BJ (cell line): ENCODE measurements around the gene MLC1. TPM values are rescaled to one million over a fixed set of nuclear protein-coding genes. Genes with fewer than 3 reads are reported as not detected.
"Not testable (repeated sequence)": the region's sequence is repeated elsewhere in the genome, so short reads cannot be mapped to it uniquely, and the experiment has no call there.

Source experiments
- CTCF ChIA-PET: fragments of 350-600 bp; formaldehyde crosslinking; extraction: SDS; loops from one replicate; lab custom pipeline; 2021; ENCODE audit warnings: antibody characterized with exemption, inconsistent platforms; lab: Yijun Ruan, JAX
- POLR2A ChIA-PET: fragments of 300-600 bp; sonication (Branson Sonifier 250); formaldehyde crosslinking; extraction: SDS; loops from one replicate; lab custom pipeline; 2021; ENCODE audit warnings: antibody characterized with exemption; lab: Charles Lee
- DNase-seq: peaks from one replicate; pipeline ENCODE4 v3.0.0-alpha.2; 2011; ENCODE audit warnings: low read depth
- H3K27me3 ChIP-seq: 2 replicates; pipeline ENCODE4 v1.6.0; 2011; ENCODE audit warnings: low read length; ENCODE audit not compliant: control insufficient read depth, insufficient read depth
- H3K36me3 ChIP-seq: 2 replicates; pipeline ENCODE4 v1.5.1; 2011; ENCODE audit warnings: low read length; ENCODE audit not compliant: control insufficient read depth, insufficient read depth
- H3K4me3 ChIP-seq: 2 replicates; pipeline ENCODE4 v1.5.1; 2011; ENCODE audit warnings: low read depth, mild to moderate bottlenecking, control low read depth, low read length
- polyA plus RNA-seq: library from polyadenylated mRNA; depleted of rRNA; stranded (reverse); fragments of >200 nt; gene quantifications from 2 replicates; pipeline ENCODE4 v1.2.3, GENCODE V29; 2011
- TF ChIP-seq, protein P1 (sequence below): IDR thresholded peaks from 2 replicates; pipeline ENCODE4 v1.5.1; 2011; ENCODE audit warnings: low read depth, mild to moderate bottlenecking, control low read depth, inconsistent platforms, low read length, moderate library complexity; ENCODE audit not compliant: insufficient read depth

The MLC1 gene
- polyA plus RNA-seq, 1 experiment = 0.15 TPM

DNA sequence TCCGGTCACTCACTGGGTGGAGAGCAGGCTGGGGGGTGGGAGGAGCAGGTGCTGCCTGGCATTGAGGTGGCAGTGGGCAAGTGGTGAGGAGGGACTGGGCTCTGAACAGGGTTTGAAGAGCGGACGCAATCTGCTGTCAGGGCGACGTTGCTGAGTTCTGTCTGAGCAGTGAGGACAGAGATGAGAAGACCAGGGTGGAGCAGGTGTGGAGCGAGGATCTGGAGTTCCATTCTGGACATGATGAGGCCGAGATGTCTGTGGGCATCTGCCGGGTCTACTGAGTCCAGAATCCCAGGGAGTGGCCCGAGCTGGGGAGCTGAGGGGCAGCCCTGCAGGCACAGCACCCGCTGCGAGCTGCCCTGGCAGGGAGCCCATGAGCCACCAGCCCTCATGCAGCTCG is 2.4 kb upstream of the MLC1 start:
- ChIA-PET CTCF (no interaction called here), POLR2A (no interaction called here)
- Histone ChIP-seq H3K4me3 (no peak overlapping the region), H3K36me3 (no peaks in the 10 kb centered on the region; the same call in 1 of the 2 replicates), H3K27me3 (peaks cover 3% of the 10 kb centered on the region)
- TF ChIP-seq, protein P1, sequence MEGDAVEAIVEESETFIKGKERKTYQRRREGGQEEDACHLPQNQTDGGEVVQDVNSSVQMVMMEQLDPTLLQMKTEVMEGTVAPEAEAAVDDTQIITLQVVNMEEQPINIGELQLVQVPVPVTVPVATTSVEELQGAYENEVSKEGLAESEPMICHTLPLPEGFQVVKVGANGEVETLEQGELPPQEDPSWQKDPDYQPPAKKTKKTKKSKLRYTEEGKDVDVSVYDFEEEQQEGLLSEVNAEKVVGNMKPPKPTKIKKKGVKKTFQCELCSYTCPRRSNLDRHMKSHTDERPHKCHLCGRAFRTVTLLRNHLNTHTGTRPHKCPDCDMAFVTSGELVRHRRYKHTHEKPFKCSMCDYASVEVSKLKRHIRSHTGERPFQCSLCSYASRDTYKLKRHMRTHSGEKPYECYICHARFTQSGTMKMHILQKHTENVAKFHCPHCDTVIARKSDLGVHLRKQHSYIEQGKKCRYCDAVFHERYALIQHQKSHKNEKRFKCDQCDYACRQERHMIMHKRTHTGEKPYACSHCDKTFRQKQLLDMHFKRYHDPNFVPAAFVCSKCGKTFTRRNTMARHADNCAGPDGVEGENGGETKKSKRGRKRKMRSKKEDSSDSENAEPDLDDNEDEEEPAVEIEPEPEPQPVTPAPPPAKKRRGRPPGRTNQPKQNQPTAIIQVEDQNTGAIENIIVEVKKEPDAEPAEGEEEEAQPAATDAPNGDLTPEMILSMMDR = no peak
- DNase-seq = no peak

DNA sequence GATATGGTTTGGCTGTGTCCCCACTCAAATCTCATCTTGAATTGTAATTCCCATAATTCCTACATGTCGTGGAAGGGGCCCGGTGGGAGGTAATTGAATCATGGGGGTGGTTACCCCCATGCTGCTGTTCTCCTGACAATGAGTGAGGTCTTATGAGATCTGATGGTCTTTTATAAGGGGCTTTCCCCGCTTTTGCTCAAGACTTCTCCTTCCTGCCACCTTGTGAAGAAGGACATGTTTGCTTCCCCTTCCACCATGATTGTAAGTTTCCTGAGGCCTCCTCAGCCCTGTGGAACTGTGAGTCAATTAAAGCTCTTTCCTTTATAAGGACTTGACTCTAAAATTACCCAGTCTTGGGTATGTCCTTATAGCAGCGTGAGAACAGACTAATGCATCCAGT is 1.7 kb upstream of the MLC1 start:
- DNase-seq, H3K36me3 ChIP-seq, H3K4me3 ChIP-seq, POLR2A ChIA-PET, CTCF ChIA-PET, H3K27me3 ChIP-seq: not testable (repeated sequence)

DNA sequence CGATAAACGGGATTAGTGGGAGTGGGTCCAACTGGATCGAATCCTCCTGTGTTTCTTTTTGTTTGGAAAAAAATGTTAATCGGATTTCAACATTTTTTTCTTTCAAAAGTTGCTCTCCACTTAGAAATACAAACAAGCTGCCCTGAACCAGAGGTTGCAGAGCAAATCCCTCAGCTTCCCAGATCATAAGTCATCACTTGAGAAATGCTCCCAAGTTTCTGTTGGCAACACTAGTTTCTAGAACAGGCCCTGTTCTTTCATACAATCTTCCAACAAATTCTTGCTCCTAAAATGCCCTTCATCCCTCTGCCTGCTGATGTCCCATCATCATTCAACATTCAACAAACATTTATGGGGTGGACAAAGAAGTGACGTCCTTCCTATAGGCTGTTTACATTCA is 1.3 kb upstream of the MLC1 start:
- Histone ChIP-seq H3K27me3 (peaks cover 2% of the 10 kb centered on the region; the same call in 1 of the 2 replicates), H3K36me3 (no peaks in the 10 kb centered on the region; the same call in 1 of the 2 replicates), H3K4me3 (no peak overlapping the region)
- peak; percentile 22 for DNase-seq
- CTCF ChIA-PET = no interaction called here
- TF ChIP-seq, protein P1 = no peak
- POLR2A ChIA-PET = no interaction called here

DNA sequence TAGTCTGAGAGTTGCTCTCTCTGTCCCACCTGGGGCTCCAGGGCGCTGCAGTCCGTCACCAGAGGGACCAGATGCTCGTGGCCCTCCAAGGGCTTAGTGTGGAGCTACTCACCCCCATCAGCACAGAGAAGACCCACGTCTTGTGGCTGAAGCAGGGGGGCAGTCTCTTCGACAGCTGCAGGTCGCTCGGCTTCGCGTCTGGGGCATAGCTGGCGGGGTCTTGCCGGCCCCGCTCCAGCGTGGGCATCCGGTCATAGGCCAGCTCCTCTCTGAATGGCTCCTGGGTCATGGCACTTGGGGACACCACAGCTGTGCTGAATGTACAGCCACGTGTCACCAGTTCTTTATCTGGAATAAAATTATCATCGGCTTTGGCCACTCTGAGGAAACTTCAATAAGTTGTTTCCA is 608 bp downstream of the MLC1 start:
- ChIA-PET POLR2A (no interaction called here), CTCF (no interaction called here)
- H3K27me3 ChIP-seq = peaks cover 4% of the 10 kb centered on the region; the same call in 1 of the 2 replicates
- no peaks in the 10 kb centered on the region; the same call in 1 of the 2 replicates for H3K36me3 ChIP-seq
- H3K4me3 ChIP-seq = no peak overlapping the region
- no peak for DNase-seq
- TF ChIP-seq, protein P1 = no peak

DNA sequence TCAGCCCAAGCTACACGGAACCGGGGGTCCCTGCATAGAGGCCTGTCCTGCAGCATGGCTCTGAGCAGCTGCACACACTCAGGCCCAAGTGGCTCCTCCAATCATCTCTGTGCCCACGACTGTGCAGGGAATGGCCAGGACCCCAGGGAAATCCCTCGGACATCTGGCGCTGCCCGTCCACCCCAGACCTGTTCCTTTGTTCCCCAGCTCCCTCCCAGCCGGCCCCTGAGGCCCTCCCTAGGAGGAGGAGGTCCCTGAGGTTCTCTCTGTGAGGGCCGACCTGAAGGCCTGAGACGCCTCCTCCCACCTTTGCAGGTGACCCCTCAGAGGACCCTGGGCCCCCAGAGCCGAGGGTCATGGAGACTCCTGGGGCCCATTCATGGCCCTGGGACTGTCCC is 1.1 kb downstream of the MLC1 start:
- CTCF ChIA-PET = no interaction called here

More for the DNA sequence above, 1.1 kb downstream of the MLC1 start:
- TF ChIP-seq, protein P1 = no peak
- H3K36me3 ChIP-seq = no peaks in the 10 kb centered on the region; the same call in 1 of the 2 replicates
- POLR2A ChIA-PET = no interaction called here
- peaks cover 4% of the 10 kb centered on the region; the same call in 1 of the 2 replicates for H3K27me3 ChIP-seq
- no peak overlapping the region for H3K4me3 ChIP-seq
- DNase-seq = no peak
